Stimulated activated CD8-positive, alpha-beta memory T cell treated with anti-CD3 and anti-CD28 coated beads, Interleukin-4, amount 100 ng/mL, for 48 hours (primary cell): Measurements from ENCODE around the gene ELMO1.

Experiments
- DNase-seq: peaks from one replicate; pipeline ENCODE4 v3.0.0-alpha.2; 2020

Gene ELMO1

DNA sequence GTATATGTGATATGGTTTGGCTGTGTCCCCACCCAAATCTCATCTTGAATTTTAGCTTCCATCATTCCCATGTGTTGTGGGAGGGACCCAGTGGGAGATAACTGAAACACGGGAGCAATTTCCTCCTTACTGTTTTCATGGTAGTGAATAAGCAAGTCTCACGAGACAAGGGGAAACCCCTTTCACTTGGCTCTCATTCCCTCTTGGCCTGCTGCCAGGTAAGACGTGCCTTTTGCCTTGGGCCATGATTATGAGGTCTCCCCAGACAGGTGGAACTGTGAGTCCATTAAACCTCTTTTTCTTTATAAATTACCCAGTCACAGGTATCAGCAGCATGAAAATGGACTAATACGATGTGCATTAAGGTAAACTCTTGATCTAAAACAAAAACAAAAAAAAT, 367.2 kb downstream of the ELMO1 start:
- DNase-seq: peak; percentile 52

DNA sequence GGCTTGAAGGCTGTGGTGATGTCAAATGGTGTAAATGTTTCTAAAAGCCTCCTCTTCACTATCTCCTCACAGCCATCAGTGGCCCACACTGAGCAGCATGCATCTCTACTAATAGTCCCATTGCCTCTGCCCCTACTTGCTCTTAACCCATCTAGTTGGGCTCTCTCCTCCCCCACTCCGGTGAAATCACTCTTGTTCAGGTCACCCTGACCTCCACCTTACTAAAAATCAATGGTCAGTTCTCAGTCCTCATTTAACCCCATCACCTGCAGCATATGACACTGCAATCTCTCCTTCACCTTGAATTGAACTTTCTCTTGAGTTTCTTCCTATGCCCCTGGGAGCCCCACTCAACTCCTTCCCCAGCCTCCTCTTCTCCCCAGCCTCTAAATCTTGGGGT, 369.2 kb downstream of the ELMO1 start:
- no peak for DNase-seq

DNA sequence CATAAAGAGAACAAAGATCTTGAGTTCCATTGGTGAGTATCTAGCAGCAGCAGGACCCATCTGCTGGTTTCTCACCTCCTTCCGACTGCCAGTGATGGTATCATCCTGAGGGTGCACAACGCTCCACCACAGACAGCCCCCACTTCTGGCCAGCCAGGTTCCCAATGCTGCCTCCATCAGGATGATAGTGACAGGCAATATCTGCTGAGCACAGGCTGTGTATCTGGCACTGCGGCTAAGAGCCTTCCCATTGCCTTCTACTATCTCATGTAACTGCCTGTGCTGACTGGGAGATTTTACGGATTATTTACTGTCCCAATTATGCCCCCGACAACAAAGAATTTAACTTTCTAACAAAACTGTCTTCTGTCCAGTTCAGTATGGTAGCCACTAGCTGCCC, 372.0 kb downstream of the ELMO1 start:
- DNase-seq: no peak

- no peak for DNase-seq
Measured at GRCh38 chr7:37074370-37074769, 374.3 kb downstream of the ELMO1 start.

DNA sequence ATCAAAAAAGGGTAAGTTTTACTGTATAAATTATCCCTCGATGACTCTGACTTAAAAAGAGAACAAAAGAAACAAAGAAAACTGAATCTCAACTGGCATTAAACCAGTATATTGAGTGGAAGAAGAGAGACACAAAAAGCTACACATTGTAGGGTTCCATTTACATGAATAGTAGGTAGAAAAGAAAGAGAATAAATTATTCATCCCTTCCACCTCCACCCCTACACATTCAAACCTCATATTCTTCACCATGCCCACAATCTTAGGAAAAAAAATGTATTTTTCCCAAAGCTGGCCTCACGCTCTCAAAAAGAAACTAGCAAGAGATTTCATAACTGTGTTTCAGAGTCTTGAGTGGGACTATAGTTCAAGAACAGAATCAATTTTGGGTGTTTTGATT, 377.5 kb downstream of the ELMO1 start:
- no peak for DNase-seq

- DNase-seq: no peak
Measured at GRCh38 chr7:37070471-37070870, 378.2 kb downstream of the ELMO1 start.

- no peak for DNase-seq
Measured at GRCh38 chr7:37070031-37070430, 378.6 kb downstream of the ELMO1 start.

DNA sequence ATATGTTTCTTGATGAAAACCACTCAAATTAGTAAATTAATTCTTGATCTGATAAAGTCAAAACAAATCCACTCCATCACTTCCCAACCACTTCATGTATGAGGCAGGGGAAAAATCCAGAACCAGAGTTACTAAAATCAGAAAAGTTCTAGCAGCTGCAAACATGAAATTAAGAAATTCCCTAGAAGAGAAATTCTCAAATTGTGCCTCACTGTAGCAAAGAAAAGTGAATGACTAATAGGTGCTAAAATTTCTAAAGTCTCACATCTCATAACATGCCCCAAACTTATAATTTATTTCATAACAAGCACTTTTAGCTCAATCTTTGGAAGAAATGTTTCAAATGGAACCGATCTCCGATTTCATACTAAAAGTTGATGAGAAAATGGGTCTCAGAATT, 379.3 kb downstream of the ELMO1 start:
- no peak for DNase-seq

DNA sequence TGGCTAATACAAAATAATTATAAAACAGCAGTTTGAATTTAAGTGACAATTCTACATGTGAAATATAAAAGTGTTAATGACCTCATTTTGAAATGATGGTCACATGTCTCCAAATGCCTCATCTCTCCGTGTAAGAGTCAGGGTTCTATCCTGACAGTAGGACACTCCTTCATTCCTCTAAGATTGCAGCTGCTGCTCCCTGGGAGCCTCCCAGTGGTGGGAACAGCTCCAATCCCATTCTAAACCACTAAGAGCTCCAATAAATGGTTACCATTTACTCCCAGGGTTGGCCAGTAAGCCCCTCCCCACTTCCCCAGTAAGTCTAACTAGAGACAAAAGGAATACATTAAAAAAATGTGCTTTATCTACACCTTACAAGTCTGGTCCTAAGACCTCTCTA, 379.8 kb downstream of the ELMO1 start:
- DNase-seq: no peak

DNA sequence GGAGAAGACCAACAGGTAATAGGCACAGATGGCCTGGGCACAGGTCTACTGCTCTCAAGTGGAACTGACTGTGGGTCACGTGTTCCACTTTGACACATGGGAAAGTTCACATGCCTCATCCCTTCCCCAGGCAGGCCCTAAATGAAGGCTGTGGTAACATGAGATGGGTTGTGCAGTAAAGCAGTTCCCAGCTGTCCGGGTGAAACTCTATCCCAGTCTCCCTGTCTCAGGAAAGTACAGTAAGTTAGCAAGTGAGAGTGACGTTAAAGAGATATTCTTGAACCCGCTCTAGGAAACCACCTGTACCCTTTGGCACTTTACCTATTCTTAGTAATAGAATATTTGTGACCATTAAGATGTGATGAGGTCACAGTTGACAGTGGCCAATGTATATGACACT, 380.6 kb downstream of the ELMO1 start:
- DNase-seq: no peak

- DNase-seq: peak; percentile 60
Measured at GRCh38 chr7:37065779-37066271, 382.8 kb downstream of the ELMO1 start.

DNA sequence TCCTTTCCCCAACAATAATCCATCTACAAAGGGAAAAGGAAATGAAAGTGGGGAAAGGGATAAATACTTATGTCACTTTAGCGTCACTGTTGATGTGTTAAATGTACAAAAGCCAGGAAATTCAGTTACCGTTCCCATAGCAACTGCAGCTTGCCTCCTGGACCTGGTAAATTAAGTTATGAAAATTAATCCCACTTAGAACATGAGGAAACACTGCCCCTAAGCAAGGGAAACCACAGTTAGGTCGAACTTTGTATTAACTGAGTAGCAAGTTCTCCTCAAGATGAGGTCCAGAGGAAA, 386.2 kb downstream of the ELMO1 start:
- no peak for DNase-seq

- DNase-seq: no peak
Measured at GRCh38 chr7:37061849-37062559, 386.7 kb downstream of the ELMO1 start.

DNA sequence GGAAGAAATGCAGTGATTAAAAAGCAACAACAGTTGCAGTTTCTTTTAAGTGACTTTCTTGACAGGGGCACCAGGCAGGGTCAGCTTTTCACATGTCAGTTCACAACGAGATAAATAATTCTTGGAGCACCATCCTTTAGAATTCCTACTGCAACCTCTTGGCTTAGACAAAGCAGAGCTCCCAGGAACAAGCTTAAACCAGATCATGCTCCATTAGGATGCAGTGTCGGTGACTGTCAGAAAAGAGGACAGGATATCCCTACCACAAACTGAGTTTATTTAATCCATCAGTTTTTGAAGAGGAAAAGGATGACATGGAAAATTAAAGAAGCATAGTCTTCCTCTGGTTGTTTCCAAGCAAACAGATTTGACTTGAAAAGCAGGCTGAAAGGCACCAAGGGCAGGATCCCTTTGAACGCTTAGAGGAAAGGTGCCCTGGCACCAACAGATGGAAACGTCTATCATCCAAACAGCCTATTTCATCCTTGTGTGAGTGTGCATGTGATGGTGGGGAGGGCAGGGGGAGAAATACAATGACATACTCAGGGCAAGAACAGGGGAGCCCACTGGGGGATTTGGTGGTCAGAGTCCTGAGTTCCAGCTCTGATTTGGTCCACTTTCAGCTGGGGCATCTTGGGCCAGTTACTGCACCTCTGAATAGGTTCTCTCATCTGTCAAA, 392.3 kb downstream of the ELMO1 start:
- no peak for DNase-seq

DNA sequence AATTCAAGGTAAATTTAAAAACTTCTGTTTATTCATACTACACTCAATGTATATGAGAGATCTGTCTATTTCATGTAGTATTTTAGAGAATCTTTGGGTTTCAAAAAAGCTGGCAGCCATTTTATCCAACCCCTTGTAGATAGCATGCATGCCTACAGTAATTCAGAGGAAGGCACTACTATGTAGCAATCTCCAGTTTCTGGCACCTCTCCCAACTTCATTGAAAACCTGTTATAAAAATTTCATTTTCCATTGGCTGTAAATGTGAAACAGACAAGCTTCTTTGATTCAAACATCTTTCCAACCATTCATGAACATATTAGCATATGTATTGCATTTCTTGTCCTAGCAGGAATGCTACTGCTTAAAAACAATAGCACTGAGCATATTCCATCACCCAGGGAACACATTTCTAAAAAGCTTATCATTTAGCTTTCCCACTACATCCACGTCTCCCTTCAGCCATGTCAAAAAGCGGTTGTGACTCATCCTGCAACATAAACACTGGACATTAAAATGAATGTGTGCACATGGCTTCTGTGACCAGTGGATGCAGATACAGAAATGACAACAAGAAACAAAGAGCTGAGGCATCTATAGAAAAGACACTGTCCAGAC, 393.9 kb downstream of the ELMO1 start:
- no peak for DNase-seq

DNA sequence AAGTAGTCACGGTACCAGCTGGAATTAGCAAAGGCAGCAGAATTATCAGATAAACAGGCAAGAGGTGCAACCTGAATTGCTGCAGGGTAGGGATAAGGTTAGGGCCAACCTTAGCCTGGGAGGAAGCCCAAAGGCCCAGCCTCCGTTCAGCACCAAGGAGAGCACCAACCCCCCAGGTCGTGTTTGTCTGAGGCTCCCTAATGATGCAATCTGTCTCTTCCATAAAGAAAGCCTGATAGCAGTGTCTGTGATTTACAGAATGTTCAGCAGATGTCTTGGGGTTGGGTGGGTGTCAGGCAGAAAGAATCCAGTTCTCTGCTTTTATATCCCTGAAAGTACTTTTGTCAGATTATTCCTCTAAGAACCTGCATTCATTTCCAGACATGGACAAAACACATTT, 396.0 kb downstream of the ELMO1 start:
- peak; percentile 48 for DNase-seq

GRCh38 chr7:37050801-37051200, 397.9 kb downstream of the ELMO1 start:
- DNase-seq: no peak

DNA sequence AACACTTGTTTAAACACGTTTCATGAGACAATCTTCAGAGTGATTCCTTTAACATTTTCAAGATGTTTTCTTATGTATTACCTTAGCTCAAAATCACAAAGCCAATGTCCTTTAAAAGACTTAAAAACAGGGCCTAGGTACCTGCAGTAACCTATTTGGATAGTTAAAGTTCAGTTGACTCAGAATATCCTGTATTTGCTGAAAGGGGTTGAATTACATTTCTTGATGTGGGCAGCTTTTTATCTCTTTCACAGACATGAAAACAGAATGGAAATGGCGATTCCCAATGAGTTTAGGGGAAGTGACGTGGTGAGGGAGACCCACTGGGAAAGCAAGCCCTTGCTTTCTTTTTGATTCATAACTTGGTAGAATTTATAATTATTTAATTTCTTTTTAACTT, 400.0 kb downstream of the ELMO1 start:
- no peak for DNase-seq

DNA sequence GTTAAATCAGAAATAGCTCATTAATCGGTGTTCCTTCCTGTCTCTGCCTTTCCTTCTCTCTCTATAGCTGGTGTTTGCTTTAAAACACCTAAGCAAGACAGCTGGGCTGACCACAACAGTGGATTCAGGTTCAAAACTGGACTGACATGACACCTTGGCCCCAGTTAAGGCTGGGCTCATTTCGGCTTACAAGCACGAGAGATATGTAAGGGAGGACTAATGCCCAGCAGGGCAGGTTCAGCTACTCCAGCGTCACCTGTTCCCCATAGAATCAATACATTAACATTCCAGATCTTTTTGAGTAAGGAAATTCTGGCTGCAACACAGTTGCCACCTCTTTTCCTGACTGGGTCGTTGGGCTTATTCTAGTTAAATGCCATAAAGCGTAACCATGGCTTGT, 401.4 kb downstream of the ELMO1 start:
- no peak for DNase-seq

DNA sequence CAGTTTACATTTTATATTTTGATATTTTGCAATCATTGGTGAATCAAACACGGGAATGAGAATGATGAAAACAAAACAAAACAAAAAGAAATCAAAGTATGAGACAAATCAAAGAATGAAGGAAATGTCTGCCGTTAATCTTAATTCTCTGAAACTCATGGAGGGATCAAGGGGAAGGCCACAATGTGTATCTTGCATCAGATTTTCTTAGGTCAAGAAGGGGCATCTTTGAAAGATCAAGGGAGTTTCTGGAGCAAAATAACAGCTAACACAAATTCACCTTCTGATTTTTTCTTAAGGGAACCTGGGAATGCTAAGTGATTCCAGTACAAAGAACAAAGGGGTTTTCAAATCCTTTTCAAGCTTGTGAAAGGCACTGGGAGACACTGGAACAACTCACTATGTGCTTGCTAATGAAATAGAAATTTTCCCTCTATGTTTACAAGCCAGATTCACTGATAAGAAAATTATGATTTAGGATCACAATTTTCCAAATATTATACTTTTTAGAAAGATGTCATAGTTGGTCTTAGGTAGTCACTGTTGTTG, 402.1 kb downstream of the ELMO1 start:
- DNase-seq: no peak

DNA sequence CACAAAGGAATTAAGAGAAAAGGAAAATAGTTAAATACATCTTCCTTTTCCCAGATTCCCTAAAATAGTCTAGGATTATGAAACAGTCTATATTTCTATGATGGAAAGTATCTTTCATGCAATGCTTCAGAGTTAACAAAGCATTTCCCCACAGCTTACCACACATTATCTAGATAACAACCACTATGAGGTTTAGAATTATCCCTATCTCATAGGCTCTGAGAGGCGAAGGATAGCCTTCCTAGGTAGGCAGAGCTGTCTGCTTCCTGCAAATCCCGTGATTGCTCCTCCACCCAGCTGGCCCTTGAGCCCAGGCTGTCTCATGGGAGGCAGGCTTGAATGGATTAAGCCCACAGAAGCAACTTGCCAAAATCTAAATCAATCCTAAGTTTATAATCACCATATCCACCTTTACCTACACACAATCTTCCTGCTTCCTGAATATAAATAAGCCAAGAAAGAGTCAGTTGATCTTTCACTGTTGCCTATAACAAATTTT, 402.9 kb downstream of the ELMO1 start:
- DNase-seq: no peak

GRCh38 chr7:37041461-37041860, 407.2 kb downstream of the ELMO1 start:
- DNase-seq: no peak

- no peak for DNase-seq
Measured at GRCh38 chr7:37040330-37040729, 408.3 kb downstream of the ELMO1 start.
